Smooth muscle cell (in vitro differentiated cells): Measurements from ENCODE around the gene ZNF558. TPM values are rescaled to one million over a fixed set of nuclear protein-coding genes. Genes with fewer than 3 reads are reported as not detected.

ENCODE experiments used
- DNase-seq: peaks from one replicate; lab custom pipeline; 2025; ENCODE audit not compliant: unreplicated experiment; lab: John Stamatoyannopoulos, UW
- H2AFZ ChIP-seq: fragments of 200-600 bp; sonication (generic); 2 replicates; pipeline ENCODE4 v1.6.0; 2016; ENCODE audit warnings: antibody characterized with exemption, low read depth, mild to moderate bottlenecking
- H3F3A ChIP-seq: fragments of 200-600 bp; sonication (generic); 2 replicates; pipeline ENCODE4 v1.6.0; 2017; ENCODE audit warnings: antibody characterized with exemption, low read depth
- H3K27ac ChIP-seq: fragments of 200-600 bp; sonication (generic); 2 replicates; pipeline ENCODE4 v1.5.1; 2016; ENCODE audit warnings: low read depth, mild to moderate bottlenecking
- H3K27me3 ChIP-seq: fragments of 200-600 bp; sonication (generic); 2 replicates; pipeline ENCODE4 v1.6.1; 2016; ENCODE audit warnings: low read depth, mild to moderate bottlenecking
- H3K36me3 ChIP-seq: fragments of 200-600 bp; sonication (generic); 2 replicates; pipeline ENCODE4 v1.5.1; 2016; ENCODE audit warnings: low read depth
- H3K4me1 ChIP-seq: fragments of 200-600 bp; sonication (generic); 2 replicates; pipeline ENCODE4 v1.5.1; 2016; ENCODE audit warnings: low read depth
- H3K4me2 ChIP-seq: fragments of 200-600 bp; sonication (generic); 2 replicates; pipeline ENCODE4 v1.6.0; 2016; ENCODE audit warnings: mild to moderate bottlenecking
- H3K4me3 ChIP-seq: fragments of 200-600 bp; sonication (generic); 2 replicates; pipeline ENCODE4 v1.5.1; 2016; ENCODE audit warnings: mild to moderate bottlenecking
- H3K79me2 ChIP-seq: fragments of 200-600 bp; sonication (generic); 2 replicates; pipeline ENCODE4 v1.6.0; 2016; ENCODE audit warnings: low read depth, mild to moderate bottlenecking
- H3K9ac ChIP-seq: fragments of 200-600 bp; sonication (generic); 2 replicates; pipeline ENCODE4 v1.6.0; 2016; ENCODE audit warnings: low read depth
- H3K9me3 ChIP-seq: fragments of 200-600 bp; sonication (generic); replicated peaks from 2 replicates; pipeline ENCODE4 v1.5.1; 2016; ENCODE audit warnings: low read depth
- H4K20me1 ChIP-seq: fragments of 200-600 bp; sonication (generic); 2 replicates; pipeline ENCODE4 v1.6.0; 2016; ENCODE audit warnings: low read depth
- WGBS: methylation state at CpG from one replicate; pipeline ENCODE4 v1.1.7; 2016; ENCODE audit warnings: low lambda C conversion rate; 5-methylcytosine and 5-hydroxymethylcytosine counted together
- polyA plus RNA-seq: library from polyadenylated mRNA; unstranded; fragments of >200 nt; fragmentation: Nextera tagmentation; extraction: Ambion mirVana; gene quantifications from 2 replicates; pipeline ENCODE4 v1.2.1, GENCODE V29; 2016
- total RNA-seq: library from RNA; depleted of rRNA; stranded (reverse); fragments of >200 nt; gene quantifications from 2 replicates; pipeline ENCODE4 v1.2.3, GENCODE V29; 2014
- TF ChIP-seq, protein P1 (sequence below): fragments of 200-600 bp; sonication (generic); IDR thresholded peaks from 2 replicates; pipeline ENCODE4 v1.5.1; 2017; ENCODE audit warnings: borderline replicate concordance, mild to moderate bottlenecking, antibody characterized with exemption; ENCODE audit not compliant: insufficient read depth, poor library complexity, severe bottlenecking

ZNF558 gene
- total and polyA plus RNA-seq, 2 experiments from 2014 or later: 14.1 to 19.6 TPM

GRCh38 chr19:8849232-8849631, 17.1 kb upstream of the ZNF558 start:
- Histone ChIP-seq H3K4me1 (no peaks in the 10 kb centered on the region), H3K79me2 (no peaks in the 10 kb centered on the region), H3K4me2 (no peak overlapping the region), H4K20me1 (no peaks in the 10 kb centered on the region), H3K27ac (no peak overlapping the region), H3K4me3 (no peak overlapping the region), H3K27me3 (no peaks in the 10 kb centered on the region), H3F3A (no peaks in the 10 kb centered on the region), H2AFZ (no peak overlapping the region), H3K9me3 (peaks cover 3% of the 10 kb centered on the region), H3K9ac (no peak overlapping the region), H3K36me3 (no peaks in the 10 kb centered on the region)
- TF ChIP-seq, protein P1, sequence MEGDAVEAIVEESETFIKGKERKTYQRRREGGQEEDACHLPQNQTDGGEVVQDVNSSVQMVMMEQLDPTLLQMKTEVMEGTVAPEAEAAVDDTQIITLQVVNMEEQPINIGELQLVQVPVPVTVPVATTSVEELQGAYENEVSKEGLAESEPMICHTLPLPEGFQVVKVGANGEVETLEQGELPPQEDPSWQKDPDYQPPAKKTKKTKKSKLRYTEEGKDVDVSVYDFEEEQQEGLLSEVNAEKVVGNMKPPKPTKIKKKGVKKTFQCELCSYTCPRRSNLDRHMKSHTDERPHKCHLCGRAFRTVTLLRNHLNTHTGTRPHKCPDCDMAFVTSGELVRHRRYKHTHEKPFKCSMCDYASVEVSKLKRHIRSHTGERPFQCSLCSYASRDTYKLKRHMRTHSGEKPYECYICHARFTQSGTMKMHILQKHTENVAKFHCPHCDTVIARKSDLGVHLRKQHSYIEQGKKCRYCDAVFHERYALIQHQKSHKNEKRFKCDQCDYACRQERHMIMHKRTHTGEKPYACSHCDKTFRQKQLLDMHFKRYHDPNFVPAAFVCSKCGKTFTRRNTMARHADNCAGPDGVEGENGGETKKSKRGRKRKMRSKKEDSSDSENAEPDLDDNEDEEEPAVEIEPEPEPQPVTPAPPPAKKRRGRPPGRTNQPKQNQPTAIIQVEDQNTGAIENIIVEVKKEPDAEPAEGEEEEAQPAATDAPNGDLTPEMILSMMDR: no peak
- WGBS: 91% methylated on average over 2 of the region's 2 CpGs
- DNase-seq: no peak

GRCh38 chr19:8846819-8847218, 14.7 kb upstream of the ZNF558 start:
- no peak overlapping the region for H3K4me3 ChIP-seq
- H3K9me3 ChIP-seq: no peaks in the 10 kb centered on the region
- WGBS: 76% methylated on average over 3 of the region's 3 CpGs

DNA sequence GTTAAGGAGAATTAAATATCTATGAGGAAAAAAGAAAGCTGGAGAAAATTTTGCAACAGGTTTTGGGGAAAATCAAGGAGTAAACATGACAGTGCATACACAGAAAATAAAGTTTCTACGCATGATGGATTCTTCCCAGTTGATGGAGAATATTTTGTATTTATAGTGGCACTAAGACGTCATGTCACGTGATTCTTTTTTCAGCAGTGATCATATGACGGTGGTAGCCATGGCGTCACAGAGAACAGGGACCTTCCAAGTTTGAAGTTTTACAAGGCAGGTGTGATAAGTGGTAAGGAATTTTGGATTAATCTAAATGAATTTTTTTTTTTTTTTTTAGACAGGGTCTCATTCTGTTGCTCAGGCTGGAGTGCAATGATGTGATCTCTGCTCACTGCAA, 8.6 kb upstream of the ZNF558 start:
- 87% methylated on average over 5 of the region's 5 CpGs for WGBS
- TF ChIP-seq, protein P1: no peak
- no peak for DNase-seq
- no peaks in the 10 kb centered on the region for H3F3A ChIP-seq
- no peak overlapping the region for H3K4me2 ChIP-seq
- no peaks in the 10 kb centered on the region for H3K4me1 ChIP-seq
- H3K9ac ChIP-seq: no peak overlapping the region
- no peaks in the 10 kb centered on the region for H3K79me2 ChIP-seq
- H3K4me3 ChIP-seq: no peak overlapping the region
- H4K20me1 ChIP-seq: no peaks in the 10 kb centered on the region
- no peaks in the 10 kb centered on the region for H3K27me3 ChIP-seq
- H3K27ac ChIP-seq: no peak overlapping the region
- H2AFZ ChIP-seq: no peak overlapping the region
- H3K36me3 ChIP-seq: no peaks in the 10 kb centered on the region
- H3K9me3 ChIP-seq: no peaks in the 10 kb centered on the region

More at GRCh38 chr19:8846819-8847218, 14.7 kb upstream of the ZNF558 start:
- H4K20me1 ChIP-seq: no peaks in the 10 kb centered on the region
- H2AFZ ChIP-seq: no peak overlapping the region
- H3K9ac ChIP-seq: no peak overlapping the region
- H3K36me3 ChIP-seq: no peaks in the 10 kb centered on the region
- H3K27ac ChIP-seq: no peak overlapping the region
- H3K4me2 ChIP-seq: no peak overlapping the region
- H3K4me1 ChIP-seq: no peaks in the 10 kb centered on the region
- no peaks in the 10 kb centered on the region for H3F3A ChIP-seq
- no peaks in the 10 kb centered on the region for H3K79me2 ChIP-seq
- DNase-seq: no peak
- TF ChIP-seq, protein P1: no peak
- no peaks in the 10 kb centered on the region for H3K27me3 ChIP-seq

DNA sequence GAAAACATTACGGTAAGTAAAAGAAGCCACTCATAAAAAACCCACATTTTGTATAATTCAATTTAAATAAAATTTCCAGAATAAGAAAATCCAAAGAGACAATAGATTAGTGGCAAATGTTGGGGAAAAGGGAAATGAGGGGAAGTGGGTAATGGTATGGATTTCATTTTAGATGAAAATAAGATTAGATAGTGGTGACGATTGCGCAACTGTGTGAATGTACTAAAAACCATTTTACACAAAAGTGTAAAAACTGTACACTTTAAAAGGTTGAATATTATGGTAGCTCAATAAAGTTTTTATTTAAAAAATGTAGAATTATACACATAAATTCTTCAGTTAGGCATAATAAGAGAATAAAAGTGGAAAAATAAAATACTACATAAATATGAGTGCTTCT, 3.8 kb upstream of the ZNF558 start:
- Histone ChIP-seq H4K20me1 (no peaks in the 10 kb centered on the region), H3K27ac (no peak overlapping the region), H3K4me3 (no peak overlapping the region), H3K27me3 (no peaks in the 10 kb centered on the region), H3K36me3 (no peaks in the 10 kb centered on the region), H3K9ac (no peak overlapping the region), H3K9me3 (no peaks in the 10 kb centered on the region), H3K4me2 (no peak overlapping the region), H3K4me1 (peaks cover 4% of the 10 kb centered on the region), H2AFZ (no peak overlapping the region), H3F3A (no peaks in the 10 kb centered on the region), H3K79me2 (no peaks in the 10 kb centered on the region)
- 87% methylated on average over 3 of the region's 3 CpGs for WGBS
- DNase-seq: no peak
- TF ChIP-seq, protein P1: no peak
